ENCODE results near the gene PCBP3.
"Not testable (repeated sequence)": the region's sequence is repeated elsewhere in the genome, so short reads cannot be mapped to it uniquely, and the experiment has no call there.

PCBP3 gene

DNA sequence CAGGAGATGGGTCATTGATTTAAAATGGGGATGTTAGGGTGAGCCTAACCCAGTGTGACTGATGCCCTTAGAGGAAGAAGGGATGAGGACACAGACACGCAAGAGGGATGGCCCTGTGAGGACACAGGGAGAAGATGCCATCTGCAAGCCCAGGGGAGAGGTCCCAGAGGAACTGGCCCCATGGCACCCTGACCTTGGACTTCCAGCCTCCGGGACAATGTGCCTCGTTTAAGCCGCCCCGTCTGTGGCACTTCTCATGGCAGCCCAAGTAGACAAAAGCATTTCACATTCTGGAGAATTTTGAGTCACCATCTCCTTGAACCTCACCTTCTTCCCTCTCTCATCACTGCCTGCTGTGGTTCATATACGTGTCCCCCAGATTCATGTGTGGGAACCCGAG, 20.1 kb upstream of the PCBP3 start:
- WGBS (ENCODE audit: insufficient coverage, insufficient read length), result no CpG with 5 or more reads among the region's 7 CpGs
- DNase-seq (ENCODE audit: low read depth, low spot score), result no peak
- H3K4me3 ChIP-seq (ENCODE audit: low read length), result no peak overlapping the region
- H3K36me3 ChIP-seq (ENCODE audit: control insufficient read depth, insufficient read depth, low read length), result no peaks in the 10 kb centered on the region
- H3K9me3 ChIP-seq (ENCODE audit: control insufficient read depth, insufficient read depth, low read length), result no peaks in the 10 kb centered on the region
- H3K27me3 ChIP-seq (ENCODE audit: control insufficient read depth, insufficient read depth, low read length), result no peaks in the 10 kb centered on the region
- no peaks in the 10 kb centered on the region for H3K4me1 ChIP-seq (ENCODE audit: control insufficient read depth, insufficient read depth, low read length)
- H3K27ac ChIP-seq (ENCODE audit: low read length), result no peak overlapping the region

DNA sequence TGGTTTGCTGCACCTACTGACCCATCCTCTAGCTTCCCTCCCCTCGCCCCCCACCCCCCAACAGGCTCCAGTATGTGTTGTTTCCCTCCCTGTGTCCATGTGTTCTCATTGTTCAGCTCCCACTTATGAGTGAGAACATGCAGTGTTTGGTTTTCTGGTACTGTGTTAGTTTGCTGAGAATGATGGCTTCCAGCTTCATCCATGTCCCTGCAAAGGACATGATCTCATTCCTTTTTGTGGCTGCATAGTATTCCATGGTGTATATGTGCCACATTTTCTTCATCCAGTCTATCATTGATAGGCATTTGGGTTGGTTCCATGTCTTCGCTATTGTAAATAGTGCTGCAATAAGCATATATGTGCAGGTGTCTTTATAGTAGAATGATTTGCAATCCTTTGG, 17.4 kb upstream of the PCBP3 start:
- not testable (repeated sequence) for H3K27ac ChIP-seq (ENCODE audit: low read length); H3K9me3 ChIP-seq (ENCODE audit: control insufficient read depth, insufficient read depth, low read length); H3K4me1 ChIP-seq (ENCODE audit: control insufficient read depth, insufficient read depth, low read length); H3K4me3 ChIP-seq (ENCODE audit: low read length); H3K36me3 ChIP-seq (ENCODE audit: control insufficient read depth, insufficient read depth, low read length); DNase-seq (ENCODE audit: low read depth, low spot score); H3K27me3 ChIP-seq (ENCODE audit: control insufficient read depth, insufficient read depth, low read length)
- WGBS (ENCODE audit: insufficient coverage, insufficient read length), result no CpG with 5 or more reads among the region's 2 CpGs

DNA sequence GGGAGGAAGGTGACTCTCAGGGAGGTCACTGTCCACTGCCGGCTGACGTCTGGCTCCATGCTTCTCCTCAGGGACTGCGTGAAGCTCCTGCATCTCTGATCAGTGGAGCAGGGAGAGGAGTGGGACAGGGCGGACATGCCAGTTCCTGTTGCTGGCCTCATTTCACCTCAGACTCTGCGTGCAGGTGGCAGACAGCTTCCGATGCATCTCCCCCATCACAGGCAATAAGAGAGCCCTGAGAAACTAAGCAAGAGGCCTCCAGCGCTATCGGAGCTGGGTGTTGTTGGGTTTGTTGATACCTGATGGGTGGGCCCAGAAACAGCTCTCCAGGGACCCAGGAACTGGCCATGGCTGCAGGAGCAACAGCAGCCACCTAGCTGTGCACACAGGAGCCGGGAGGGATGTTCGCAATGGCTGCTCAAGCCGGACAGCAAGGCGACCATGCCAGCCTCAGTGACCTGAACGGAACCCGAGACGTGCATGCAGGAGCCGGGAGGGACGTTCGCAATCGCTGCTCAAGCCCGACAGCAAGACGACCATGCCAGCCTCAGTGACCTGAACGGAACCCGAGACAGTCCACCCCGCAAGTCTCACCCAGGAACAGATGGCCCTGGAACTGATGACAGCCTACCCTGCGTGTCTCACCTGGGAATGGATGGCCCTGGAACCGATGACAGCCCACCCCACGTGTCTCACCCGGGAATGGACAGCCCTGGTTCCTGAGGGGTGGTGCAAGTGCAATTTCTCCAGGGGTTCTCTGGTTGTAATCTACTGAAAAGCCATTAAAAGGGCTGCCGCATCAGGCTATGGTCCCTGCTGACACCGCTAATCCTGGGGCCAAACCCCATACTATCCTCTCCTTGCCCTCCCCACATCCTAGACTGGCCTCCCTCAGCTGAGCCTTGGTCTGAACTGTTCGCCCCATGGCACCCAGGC, 14.2 kb upstream of the PCBP3 start:
- no peak overlapping the region for H3K4me3 ChIP-seq (ENCODE audit: low read length)
- no peaks in the 10 kb centered on the region for H3K36me3 ChIP-seq (ENCODE audit: control insufficient read depth, insufficient read depth, low read length)
- no peaks in the 10 kb centered on the region for H3K9me3 ChIP-seq (ENCODE audit: control insufficient read depth, insufficient read depth, low read length)
- WGBS (ENCODE audit: insufficient coverage, insufficient read length), result no CpG with 5 or more reads among the region's 31 CpGs
- H3K4me1 ChIP-seq (ENCODE audit: control insufficient read depth, insufficient read depth, low read length), result no peaks in the 10 kb centered on the region
- H3K27ac ChIP-seq (ENCODE audit: low read length), result no peak overlapping the region
- no peak for DNase-seq (ENCODE audit: low read depth, low spot score)
- H3K27me3 ChIP-seq (ENCODE audit: control insufficient read depth, insufficient read depth, low read length), result no peaks in the 10 kb centered on the region

DNA sequence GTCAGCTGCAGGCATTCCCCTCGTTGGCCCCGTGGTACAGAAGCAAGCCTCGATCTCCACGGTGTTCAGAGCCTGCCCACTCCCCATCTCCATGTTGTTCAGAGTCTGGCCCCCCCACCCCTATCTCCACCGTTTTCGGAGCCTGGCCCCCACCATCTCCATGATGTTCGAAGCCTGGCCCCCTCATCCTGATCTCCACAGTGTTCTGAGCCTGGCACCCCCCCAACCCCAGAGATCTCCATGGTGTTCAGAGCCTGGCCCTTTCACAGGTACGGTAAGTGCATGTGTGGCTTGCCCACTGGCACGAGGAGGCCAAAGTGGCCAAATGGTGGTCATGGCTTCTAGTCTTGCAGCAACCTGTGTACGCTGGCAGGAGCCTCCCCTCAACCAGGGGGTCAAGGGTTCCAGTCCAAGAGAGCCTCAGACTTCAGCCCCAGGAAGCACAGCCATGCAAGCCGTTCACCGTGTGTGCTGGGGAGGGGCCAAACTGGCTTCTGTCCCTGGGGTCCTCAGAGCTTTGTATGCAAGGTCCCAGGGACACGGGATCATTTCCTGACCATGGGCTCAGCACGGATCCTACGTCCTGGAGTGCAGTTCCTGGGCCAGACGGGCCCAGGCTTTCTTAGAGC, 13.3 kb upstream of the PCBP3 start:
- DNase-seq (ENCODE audit: low read depth, low spot score), result no peak
- H3K27me3 ChIP-seq (ENCODE audit: control insufficient read depth, insufficient read depth, low read length), result no peaks in the 10 kb centered on the region
- WGBS (ENCODE audit: insufficient coverage, insufficient read length), result no CpG with 5 or more reads among the region's 16 CpGs
- no peaks in the 10 kb centered on the region for H3K36me3 ChIP-seq (ENCODE audit: control insufficient read depth, insufficient read depth, low read length)
- no peak overlapping the region for H3K27ac ChIP-seq (ENCODE audit: low read length)
- H3K4me3 ChIP-seq (ENCODE audit: low read length), result no peak overlapping the region
- H3K4me1 ChIP-seq (ENCODE audit: control insufficient read depth, insufficient read depth, low read length), result no peaks in the 10 kb centered on the region
- no peaks in the 10 kb centered on the region for H3K9me3 ChIP-seq (ENCODE audit: control insufficient read depth, insufficient read depth, low read length)

DNA sequence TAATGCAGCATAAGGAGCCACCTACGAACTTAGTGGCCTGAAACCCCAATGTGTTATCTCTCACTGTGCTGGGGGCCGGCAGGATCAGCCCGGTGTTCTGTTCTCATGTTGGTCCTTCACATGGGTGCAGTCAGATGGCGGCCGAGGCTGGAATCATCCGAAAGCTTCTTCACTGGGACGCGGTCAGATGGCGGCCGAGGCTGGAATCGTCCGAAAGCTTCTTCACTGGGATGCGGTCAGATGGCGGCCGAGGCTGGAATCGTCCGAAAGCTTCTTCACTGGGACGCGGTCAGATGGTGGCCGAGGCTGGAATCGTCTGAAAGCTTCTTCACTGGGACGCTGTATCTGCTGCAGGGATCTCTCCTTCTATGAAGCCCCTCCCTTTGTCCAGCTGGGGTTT, 12.6 kb upstream of the PCBP3 start:
- H3K27ac ChIP-seq (ENCODE audit: low read length), result no peak overlapping the region
- H3K27me3 ChIP-seq (ENCODE audit: control insufficient read depth, insufficient read depth, low read length), result no peaks in the 10 kb centered on the region
- H3K4me3 ChIP-seq (ENCODE audit: low read length), result no peak overlapping the region
- no peaks in the 10 kb centered on the region for H3K36me3 ChIP-seq (ENCODE audit: control insufficient read depth, insufficient read depth, low read length)
- WGBS (ENCODE audit: insufficient coverage, insufficient read length), result no CpG with 5 or more reads among the region's 22 CpGs
- no peaks in the 10 kb centered on the region for H3K4me1 ChIP-seq (ENCODE audit: control insufficient read depth, insufficient read depth, low read length)
- H3K9me3 ChIP-seq (ENCODE audit: control insufficient read depth, insufficient read depth, low read length), result no peaks in the 10 kb centered on the region
- DNase-seq (ENCODE audit: low read depth, low spot score), result no peak

DNA sequence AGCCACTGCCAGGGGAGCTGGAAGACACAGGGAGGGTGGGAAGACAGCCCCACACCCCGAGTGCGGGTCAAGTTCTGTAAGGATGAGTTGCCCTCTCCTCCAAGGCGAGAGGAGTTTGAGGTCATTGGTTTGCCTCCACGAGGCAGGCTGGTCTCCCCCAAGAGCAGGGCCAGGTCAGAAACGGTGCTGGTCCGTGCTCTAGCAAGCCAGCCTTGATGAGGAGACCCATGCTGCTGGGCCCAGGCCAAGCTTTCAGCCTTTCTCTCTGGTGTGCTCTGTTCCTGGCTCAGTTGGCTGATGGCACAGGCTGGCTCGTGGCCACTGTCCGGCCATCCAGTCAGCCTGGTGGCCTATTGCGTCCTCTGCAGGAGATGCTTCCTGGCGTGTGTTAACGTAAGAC, 12.0 kb upstream of the PCBP3 start:
- no peaks in the 10 kb centered on the region for H3K4me1 ChIP-seq (ENCODE audit: control insufficient read depth, insufficient read depth, low read length)
- no CpG with 5 or more reads among the region's 11 CpGs for WGBS (ENCODE audit: insufficient coverage, insufficient read length)
- H3K27ac ChIP-seq (ENCODE audit: low read length), result no peak overlapping the region
- H3K9me3 ChIP-seq (ENCODE audit: control insufficient read depth, insufficient read depth, low read length), result no peaks in the 10 kb centered on the region
- DNase-seq (ENCODE audit: low read depth, low spot score), result no peak
- no peaks in the 10 kb centered on the region for H3K36me3 ChIP-seq (ENCODE audit: control insufficient read depth, insufficient read depth, low read length)
- no peaks in the 10 kb centered on the region for H3K27me3 ChIP-seq (ENCODE audit: control insufficient read depth, insufficient read depth, low read length)
- H3K4me3 ChIP-seq (ENCODE audit: low read length), result no peak overlapping the region

DNA sequence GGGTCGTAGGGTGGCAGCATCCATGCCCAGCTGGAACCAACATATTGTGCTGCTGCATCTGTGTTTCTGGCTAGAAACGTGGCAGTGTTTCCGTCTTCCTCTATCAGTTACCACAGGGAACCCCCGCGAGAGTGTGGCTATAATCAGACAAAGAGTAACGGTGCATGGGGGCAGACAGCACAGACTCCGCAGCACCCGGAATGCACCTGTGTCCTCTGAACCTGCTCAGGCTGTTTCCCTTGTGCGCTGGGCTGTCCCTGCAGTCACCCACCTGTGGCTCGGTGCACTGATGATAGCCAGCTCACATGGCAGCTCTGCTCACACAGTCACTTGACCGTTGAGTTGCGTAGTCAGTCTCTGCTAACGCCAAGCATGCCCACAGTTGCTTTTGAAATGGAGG, 11.4 kb upstream of the PCBP3 start:
- Histone ChIP-seq H3K36me3 (ENCODE audit: control insufficient read depth, insufficient read depth, low read length) (no peaks in the 10 kb centered on the region), H3K9me3 (ENCODE audit: control insufficient read depth, insufficient read depth, low read length) (no peaks in the 10 kb centered on the region), H3K4me1 (ENCODE audit: control insufficient read depth, insufficient read depth, low read length) (no peaks in the 10 kb centered on the region), H3K27me3 (ENCODE audit: control insufficient read depth, insufficient read depth, low read length) (no peaks in the 10 kb centered on the region), H3K4me3 (ENCODE audit: low read length) (no peak overlapping the region), H3K27ac (ENCODE audit: low read length) (no peak overlapping the region)
- no peak for DNase-seq (ENCODE audit: low read depth, low spot score)
- no CpG with 5 or more reads among the region's 13 CpGs for WGBS (ENCODE audit: insufficient coverage, insufficient read length)

DNA sequence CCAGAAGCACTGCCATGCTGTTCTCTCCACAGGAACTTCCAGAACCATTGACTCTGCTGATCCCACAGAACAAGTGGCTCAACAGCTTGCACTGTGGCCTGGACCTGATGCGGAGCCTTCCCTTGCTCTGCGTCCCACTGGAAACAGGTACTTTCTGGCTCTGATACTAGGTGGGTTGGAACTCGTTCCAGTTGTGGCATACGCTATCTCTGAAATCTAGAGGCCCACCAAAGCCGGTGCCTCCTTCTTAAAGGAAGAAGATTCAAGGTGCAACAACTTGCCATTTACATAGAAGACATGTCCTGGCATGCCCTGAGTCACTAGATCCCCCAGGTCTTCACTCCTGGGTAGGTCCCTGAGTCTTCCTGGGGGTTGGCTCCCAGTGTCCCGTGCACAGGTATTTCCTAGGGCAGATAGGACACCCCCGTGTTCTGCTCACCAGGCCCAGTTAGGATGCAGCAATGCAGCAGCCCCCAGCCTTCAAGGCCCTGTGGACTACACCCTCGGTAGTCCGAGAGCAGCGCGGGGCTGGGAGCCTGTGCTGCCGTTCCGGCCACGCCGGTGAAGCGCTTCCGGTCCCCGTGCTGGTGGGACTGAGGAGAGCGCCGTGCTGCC, 10.8 kb upstream of the PCBP3 start:
- no peaks in the 10 kb centered on the region for H3K9me3 ChIP-seq (ENCODE audit: control insufficient read depth, insufficient read depth, low read length)
- H3K27me3 ChIP-seq (ENCODE audit: control insufficient read depth, insufficient read depth, low read length), result no peaks in the 10 kb centered on the region
- DNase-seq (ENCODE audit: low read depth, low spot score), result no peak
- no peaks in the 10 kb centered on the region for H3K4me1 ChIP-seq (ENCODE audit: control insufficient read depth, insufficient read depth, low read length)
- H3K36me3 ChIP-seq (ENCODE audit: control insufficient read depth, insufficient read depth, low read length), result no peaks in the 10 kb centered on the region
- H3K4me3 ChIP-seq (ENCODE audit: low read length), result no peak overlapping the region
- no CpG with 5 or more reads among the region's 20 CpGs for WGBS (ENCODE audit: insufficient coverage, insufficient read length)
- H3K27ac ChIP-seq (ENCODE audit: low read length), result no peak overlapping the region

DNA sequence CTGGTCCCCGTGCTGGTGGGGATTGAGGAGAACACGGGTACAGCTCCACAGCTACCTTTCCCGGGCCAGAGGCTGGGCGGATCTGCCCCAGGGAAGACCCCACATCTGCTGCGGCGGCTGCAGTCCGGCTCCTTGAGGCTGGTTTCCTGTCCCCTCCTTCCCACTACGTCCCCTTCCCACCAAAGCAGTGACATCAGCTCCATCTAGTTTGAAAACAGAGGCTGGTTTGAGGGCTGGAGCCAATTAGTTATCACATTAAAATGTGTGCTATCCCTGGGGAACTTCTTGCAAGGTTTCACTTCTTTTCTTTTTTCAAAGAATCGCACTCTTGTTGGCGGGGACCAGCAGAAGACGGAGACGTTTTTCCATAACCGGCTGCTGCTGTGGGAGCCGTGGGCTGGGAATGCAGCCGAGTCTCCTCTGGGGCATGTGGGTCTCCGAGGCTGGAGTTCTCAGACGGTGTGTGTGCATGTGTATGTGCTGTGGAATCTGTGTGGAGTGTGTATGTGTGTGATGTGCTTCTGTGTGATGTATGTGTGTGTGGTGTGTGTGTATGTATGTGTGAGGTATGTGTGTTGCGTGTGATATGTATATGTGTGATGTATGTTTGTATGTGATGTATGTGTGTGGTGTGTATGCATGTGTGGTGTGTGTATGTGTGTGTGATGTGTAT, 8.9 kb upstream of the PCBP3 start:
- Histone ChIP-seq H3K27me3 (ENCODE audit: control insufficient read depth, insufficient read depth, low read length) (no peaks in the 10 kb centered on the region), H3K27ac (ENCODE audit: low read length) (no peak overlapping the region), H3K9me3 (ENCODE audit: control insufficient read depth, insufficient read depth, low read length) (no peaks in the 10 kb centered on the region), H3K4me1 (ENCODE audit: control insufficient read depth, insufficient read depth, low read length) (no peaks in the 10 kb centered on the region), H3K4me3 (ENCODE audit: low read length) (no peak overlapping the region), H3K36me3 (ENCODE audit: control insufficient read depth, insufficient read depth, low read length) (no peaks in the 10 kb centered on the region)
- 100% methylated on average over 1 of the region's 18 CpGs for WGBS (ENCODE audit: insufficient coverage, insufficient read length)
- no peak for DNase-seq (ENCODE audit: low read depth, low spot score)
